Astrocyte (in vitro differentiated cells and primary cell): ENCODE measurements around the gene NFATC3. TPM values are rescaled to one million over a fixed set of nuclear protein-coding genes. Genes with fewer than 3 reads are reported as not detected.

Experiments used
- DNase-seq: peaks from one replicate; pipeline ENCODE4 v3.0.0-alpha.2; 2010; ENCODE audit warnings: low read depth
- FAIRE-seq: peaks from 2 replicates; lab custom pipeline; 2011; peaks lifted over from hg19 to GRCh38; lab: Jason Lieb, UNC
- H2AFZ ChIP-seq: 2 replicates; pipeline ENCODE4 v1.6.0; 2012; ENCODE audit warnings: low read depth, low read length, inconsistent platforms
- H3K27ac ChIP-seq: 2 replicates; pipeline ENCODE4 v1.5.1; 2011; ENCODE audit warnings: low read depth, low read length, inconsistent platforms
- H3K27me3 ChIP-seq: 2 replicates; pipeline ENCODE4 v1.6.0; 2011; ENCODE audit warnings: low read length, inconsistent platforms; ENCODE audit not compliant: insufficient read depth
- H3K36me3 ChIP-seq: 2 replicates; pipeline ENCODE4 v1.5.1; 2011; ENCODE audit warnings: low read length, inconsistent platforms; ENCODE audit not compliant: insufficient read depth
- H3K4me1 ChIP-seq: 2 replicates; pipeline ENCODE4 v1.5.1; 2011; ENCODE audit warnings: low read length, inconsistent platforms; ENCODE audit not compliant: insufficient read depth
- H3K4me2 ChIP-seq: 2 replicates; pipeline ENCODE4 v1.6.0; 2012; ENCODE audit warnings: low read length, inconsistent platforms
- H3K4me3 ChIP-seq: 2 replicates; pipeline ENCODE4 v1.5.1; 2011; ENCODE audit warnings: low read depth, mild to moderate bottlenecking, low read length, inconsistent platforms; ENCODE audit not compliant: insufficient read depth
- H3K79me2 ChIP-seq: 2 replicates; pipeline ENCODE4 v1.6.0; 2012; ENCODE audit warnings: mild to moderate bottlenecking, low read length, inconsistent platforms; ENCODE audit not compliant: insufficient read depth
- H3K9ac ChIP-seq: 2 replicates; pipeline ENCODE4 v1.6.0; 2012; ENCODE audit warnings: mild to moderate bottlenecking, low read length, inconsistent platforms
- H3K9me3 ChIP-seq: 2 replicates; pipeline ENCODE4 v1.5.1; 2012; ENCODE audit warnings: low read depth, mild to moderate bottlenecking, low read length, inconsistent platforms; ENCODE audit not compliant: insufficient read depth
- H4K20me1 ChIP-seq: 2 replicates; pipeline ENCODE4 v1.6.0; 2012; ENCODE audit warnings: low read length, inconsistent platforms; ENCODE audit not compliant: insufficient read depth
- H3K27ac Mint-ChIP-seq: one replicate; pipeline ENCODE4 v1.8.0; 2021; ENCODE audit warnings: mild to moderate bottlenecking, mixed read lengths; ENCODE audit not compliant: unreplicated experiment
- H3K27me3 Mint-ChIP-seq: one replicate; pipeline ENCODE4 v1.8.0; 2021; ENCODE audit warnings: low read depth, mixed read lengths; ENCODE audit not compliant: unreplicated experiment
- H3K36me3 Mint-ChIP-seq: one replicate; pipeline ENCODE4 v1.8.0; 2021; ENCODE audit warnings: low read depth, mixed read lengths; ENCODE audit not compliant: unreplicated experiment
- H3K4me1 Mint-ChIP-seq: one replicate; pipeline ENCODE4 v1.8.0; 2021; ENCODE audit warnings: low read depth, mixed read lengths; ENCODE audit not compliant: unreplicated experiment
- H3K4me3 Mint-ChIP-seq: one replicate; pipeline ENCODE4 v1.8.0; 2021; ENCODE audit warnings: mild to moderate bottlenecking, moderate library complexity, mixed read lengths; ENCODE audit not compliant: unreplicated experiment
- H3K9me3 Mint-ChIP-seq: one replicate; pipeline ENCODE4 v1.8.0; 2021; ENCODE audit warnings: mild to moderate bottlenecking, mixed read lengths; ENCODE audit not compliant: unreplicated experiment
- EZH2 ChIP-seq: IDR thresholded peaks from 2 replicates; pipeline ENCODE4 v1.6.1; 2012; ENCODE audit warnings: mild to moderate bottlenecking, low read length, inconsistent platforms; ENCODE audit not compliant: insufficient read depth
- total RNA-seq: library from RNA; stranded (reverse); gene quantifications from 2 replicates; pipeline ENCODE4 v1.2.1, GENCODE V29; 2021
- TF ChIP-seq, protein P1 (sequence below): IDR thresholded peaks from 2 replicates; pipeline ENCODE4 v1.5.1; 2011; ENCODE audit warnings: low read depth, mild to moderate bottlenecking, inconsistent platforms, low read length, moderate library complexity; ENCODE audit not compliant: insufficient read depth

The NFATC3 gene
- total RNA-seq, 1 donor from 2014 or later, result 34.0 TPM

GRCh38 chr16:68040506-68041288 lies 44.5 kb upstream of the NFATC3 start:
- H3K27me3 Mint-ChIP-seq, result no peaks in the 10 kb centered on the region
- H3K9me3 ChIP-seq, result no peaks in the 10 kb centered on the region
- H3K4me2 ChIP-seq, result no peak overlapping the region
- no peak overlapping the region for H3K27ac Mint-ChIP-seq
- H3K4me1 Mint-ChIP-seq, result no peaks in the 10 kb centered on the region
- no peak overlapping the region for H3K27ac ChIP-seq
- H3K9ac ChIP-seq, result no peak overlapping the region
- no peaks in the 10 kb centered on the region for H3K27me3 ChIP-seq
- H3K4me1 ChIP-seq, result no peaks in the 10 kb centered on the region
- DNase-seq (peak; percentile 10), FAIRE-seq (no peak)
- H3K36me3 Mint-ChIP-seq, result peaks cover 1% of the 10 kb centered on the region
- no peaks in the 10 kb centered on the region for H3K79me2 ChIP-seq
- H3K4me3 ChIP-seq, result no peak overlapping the region
- H3K4me3 Mint-ChIP-seq, result no peak overlapping the region
- H2AFZ ChIP-seq, result peak overlapping the region; percentile 5
- no peak for TF ChIP-seq EZH2
- TF ChIP-seq, protein P1, sequence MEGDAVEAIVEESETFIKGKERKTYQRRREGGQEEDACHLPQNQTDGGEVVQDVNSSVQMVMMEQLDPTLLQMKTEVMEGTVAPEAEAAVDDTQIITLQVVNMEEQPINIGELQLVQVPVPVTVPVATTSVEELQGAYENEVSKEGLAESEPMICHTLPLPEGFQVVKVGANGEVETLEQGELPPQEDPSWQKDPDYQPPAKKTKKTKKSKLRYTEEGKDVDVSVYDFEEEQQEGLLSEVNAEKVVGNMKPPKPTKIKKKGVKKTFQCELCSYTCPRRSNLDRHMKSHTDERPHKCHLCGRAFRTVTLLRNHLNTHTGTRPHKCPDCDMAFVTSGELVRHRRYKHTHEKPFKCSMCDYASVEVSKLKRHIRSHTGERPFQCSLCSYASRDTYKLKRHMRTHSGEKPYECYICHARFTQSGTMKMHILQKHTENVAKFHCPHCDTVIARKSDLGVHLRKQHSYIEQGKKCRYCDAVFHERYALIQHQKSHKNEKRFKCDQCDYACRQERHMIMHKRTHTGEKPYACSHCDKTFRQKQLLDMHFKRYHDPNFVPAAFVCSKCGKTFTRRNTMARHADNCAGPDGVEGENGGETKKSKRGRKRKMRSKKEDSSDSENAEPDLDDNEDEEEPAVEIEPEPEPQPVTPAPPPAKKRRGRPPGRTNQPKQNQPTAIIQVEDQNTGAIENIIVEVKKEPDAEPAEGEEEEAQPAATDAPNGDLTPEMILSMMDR, result peak; percentile 73
- H4K20me1 ChIP-seq, result peaks cover 11% of the 10 kb centered on the region
- H3K36me3 ChIP-seq, result no peaks in the 10 kb centered on the region
- H3K9me3 Mint-ChIP-seq, result no peaks in the 10 kb centered on the region

- Mint-ChIP-seq H3K4me3 (no peak overlapping the region), H3K27ac (no peak overlapping the region), H3K36me3 (peaks cover 3% of the 10 kb centered on the region), H3K27me3 (no peaks in the 10 kb centered on the region), H3K9me3 (no peaks in the 10 kb centered on the region), H3K4me1 (no peaks in the 10 kb centered on the region)
- no peaks in the 10 kb centered on the region for H3K4me1 ChIP-seq
- H3K27me3 ChIP-seq, result no peaks in the 10 kb centered on the region
- DNase-seq (no peak), FAIRE-seq (no peak)
- TF ChIP-seq, protein P1, result no peak
- no peak for TF ChIP-seq EZH2
- no peak overlapping the region for H2AFZ ChIP-seq
- H3K9me3 ChIP-seq, result no peaks in the 10 kb centered on the region
- no peak overlapping the region for H3K4me2 ChIP-seq
- peaks cover 11% of the 10 kb centered on the region for H4K20me1 ChIP-seq
- no peaks in the 10 kb centered on the region for H3K36me3 ChIP-seq
- H3K9ac ChIP-seq, result no peak overlapping the region
- H3K4me3 ChIP-seq, result no peak overlapping the region
- no peak overlapping the region for H3K27ac ChIP-seq
- H3K79me2 ChIP-seq, result no peaks in the 10 kb centered on the region
These were observed 43.4 kb upstream of the NFATC3 start for GRCh38 chr16:68041783-68042182.

DNA sequence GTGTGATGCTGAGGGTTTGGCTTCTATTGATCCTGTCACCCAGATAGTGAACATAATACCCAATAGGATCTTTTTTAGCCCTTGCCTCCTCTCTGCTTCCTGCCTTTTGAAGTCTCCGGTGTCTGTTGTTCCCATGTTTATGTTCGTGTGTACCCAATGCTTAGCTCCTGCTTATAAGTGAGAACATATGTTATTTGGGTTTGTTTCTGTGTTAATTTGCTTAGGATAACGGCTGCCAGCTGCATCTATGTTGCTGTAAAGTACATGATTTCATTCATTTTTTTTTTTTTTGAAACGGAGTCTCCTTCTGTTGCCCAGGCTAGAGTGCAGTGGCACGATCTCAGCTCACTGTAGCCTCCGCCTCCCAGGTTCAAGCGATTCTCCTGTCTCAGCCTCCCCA lies 39.1 kb upstream of the NFATC3 start:
- no peak overlapping the region for H3K27ac ChIP-seq
- no peaks in the 10 kb centered on the region for H3K9me3 ChIP-seq
- H2AFZ ChIP-seq, result no peak overlapping the region
- no peaks in the 10 kb centered on the region for H3K4me1 ChIP-seq
- Mint-ChIP-seq H3K4me3 (no peak overlapping the region), H3K27ac (no peak overlapping the region), H3K4me1 (no peaks in the 10 kb centered on the region), H3K36me3 (peaks cover 20% of the 10 kb centered on the region), H3K9me3 (no peaks in the 10 kb centered on the region), H3K27me3 (no peaks in the 10 kb centered on the region)
- H4K20me1 ChIP-seq, result peaks cover 2% of the 10 kb centered on the region
- H3K9ac ChIP-seq, result no peak overlapping the region
- no peaks in the 10 kb centered on the region for H3K27me3 ChIP-seq
- no peak overlapping the region for H3K4me3 ChIP-seq
- no peak overlapping the region for H3K4me2 ChIP-seq
- FAIRE-seq, result no peak
- no peak for DNase-seq
- peaks cover 11% of the 10 kb centered on the region for H3K36me3 ChIP-seq
- TF ChIP-seq, protein P1, result no peak
- no peak for TF ChIP-seq EZH2
- H3K79me2 ChIP-seq, result no peaks in the 10 kb centered on the region
